NCI-H1694 treated with DMSO at 0.1 percent for 48 hours (cell line): ENCODE results near the gene GSG1L2.

Experiments used
- DNase-seq: peaks from one replicate; lab custom pipeline; 2025; lab: John Stamatoyannopoulos, UW

Gene GSG1L2

GRCh38 chr17:9824797-9825338 is 3.0 kb upstream of the GSG1L2 start:
- no peak for DNase-seq

DNA sequence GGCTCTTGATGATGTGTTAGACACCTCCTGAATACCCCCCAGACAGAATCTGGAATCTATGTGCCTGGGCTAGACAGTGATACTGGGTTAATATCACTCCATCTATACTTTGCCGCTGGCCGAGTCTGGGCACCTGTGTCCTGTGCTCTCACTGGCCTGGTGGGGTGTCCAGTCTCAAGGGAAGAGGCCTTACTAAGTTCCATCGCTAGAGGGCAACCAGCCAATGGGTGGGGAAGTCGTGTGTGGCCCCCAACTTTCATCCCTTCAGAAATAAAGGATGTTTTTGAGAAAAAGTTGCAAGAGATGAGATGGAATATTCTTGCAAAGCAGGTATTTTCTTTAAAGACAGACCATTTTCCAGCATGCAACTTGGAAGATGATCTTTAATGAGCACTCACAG is 2.2 kb upstream of the GSG1L2 start:
- DNase-seq: no peak

GRCh38 chr17:9820448-9820847 is 1.4 kb downstream of the GSG1L2 start:
- no peak for DNase-seq

- DNase-seq: no peak
Observed at GRCh38 chr17:9818760-9819159, 3.1 kb downstream of the GSG1L2 start.

DNA sequence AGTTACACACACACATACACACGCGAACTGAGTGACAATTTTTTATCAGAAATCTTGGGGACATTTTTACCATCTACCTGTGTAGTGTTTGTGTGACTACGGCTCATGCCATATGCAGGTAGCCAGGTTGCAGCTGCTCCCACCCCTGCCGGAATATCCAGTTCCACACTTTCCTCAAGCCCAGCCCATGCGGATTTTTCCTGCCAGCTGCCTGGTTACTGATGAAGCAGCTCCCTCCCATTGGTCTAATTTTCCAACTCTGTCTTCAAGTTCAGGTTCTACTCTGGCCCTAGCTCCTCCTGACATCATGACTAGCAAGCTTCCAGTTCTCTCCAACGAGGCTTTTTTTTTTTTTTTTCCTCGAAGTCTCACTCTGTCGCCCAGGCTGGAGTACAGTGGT is 4.8 kb downstream of the GSG1L2 start:
- DNase-seq: no peak

GRCh38 chr17:9816472-9816871 is 5.4 kb downstream of the GSG1L2 start:
- no peak for DNase-seq

- no peak for DNase-seq
Observed at GRCh38 chr17:9814337-9814945, 7.4 kb downstream of the GSG1L2 start.

DNA sequence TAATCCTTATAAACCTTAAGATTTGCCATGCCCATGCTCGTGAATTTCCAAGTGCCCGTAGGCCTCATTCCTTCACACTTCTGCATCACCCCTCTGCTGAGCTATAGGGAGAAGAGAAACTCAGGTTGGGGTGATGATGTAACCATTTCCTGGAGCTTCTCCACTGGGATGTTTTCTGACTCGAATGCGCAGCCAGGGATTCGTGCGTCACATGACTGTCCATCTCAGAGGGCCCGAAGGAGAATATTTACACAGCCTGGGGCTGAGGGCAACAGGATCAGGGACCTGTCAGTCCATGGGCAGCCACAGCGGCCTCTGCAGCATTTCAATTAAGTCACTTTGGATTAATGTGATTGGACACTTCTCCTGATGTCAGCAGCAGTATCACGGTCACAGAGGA is 8.7 kb downstream of the GSG1L2 start:
- DNase-seq: no peak

DNA sequence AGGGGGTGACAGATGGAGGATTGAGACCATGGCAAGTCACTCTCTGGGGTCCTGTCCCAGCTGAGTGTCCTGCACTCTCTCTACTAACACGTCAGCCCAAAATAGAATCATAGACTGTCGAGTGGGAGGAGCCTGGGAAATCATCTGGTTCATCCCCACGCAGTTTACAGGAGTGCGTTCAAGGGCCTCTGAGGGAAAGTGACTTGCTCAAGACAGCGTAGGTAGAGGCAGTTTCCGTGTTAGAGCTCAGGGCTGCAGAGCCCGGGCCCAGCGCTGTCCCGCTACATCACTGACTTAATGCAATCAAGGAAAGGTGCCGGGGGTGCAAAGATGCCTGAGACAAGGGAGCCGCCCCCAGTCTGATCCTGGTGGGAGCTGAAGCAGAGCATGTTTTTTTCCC is 10.3 kb downstream of the GSG1L2 start:
- no peak for DNase-seq

DNA sequence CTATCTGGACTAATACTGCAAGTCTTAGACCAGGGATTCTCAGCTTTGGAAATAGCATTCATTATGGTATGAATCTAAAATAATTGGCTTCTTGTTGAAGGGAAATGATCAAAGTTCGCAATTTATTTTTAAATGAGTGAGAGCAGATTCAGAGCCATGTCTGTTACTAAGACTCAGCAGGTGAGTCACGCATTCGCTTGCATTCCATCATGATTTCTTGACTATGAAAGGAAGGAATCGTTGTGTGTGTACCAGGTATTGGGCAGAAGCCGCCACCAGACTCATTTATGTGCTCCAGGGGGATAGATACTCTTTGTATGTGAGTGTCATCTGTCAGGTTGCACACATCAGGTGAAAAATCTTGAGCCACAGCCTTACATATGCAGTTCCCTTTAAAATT is 10.8 kb downstream of the GSG1L2 start:
- DNase-seq: no peak

DNA sequence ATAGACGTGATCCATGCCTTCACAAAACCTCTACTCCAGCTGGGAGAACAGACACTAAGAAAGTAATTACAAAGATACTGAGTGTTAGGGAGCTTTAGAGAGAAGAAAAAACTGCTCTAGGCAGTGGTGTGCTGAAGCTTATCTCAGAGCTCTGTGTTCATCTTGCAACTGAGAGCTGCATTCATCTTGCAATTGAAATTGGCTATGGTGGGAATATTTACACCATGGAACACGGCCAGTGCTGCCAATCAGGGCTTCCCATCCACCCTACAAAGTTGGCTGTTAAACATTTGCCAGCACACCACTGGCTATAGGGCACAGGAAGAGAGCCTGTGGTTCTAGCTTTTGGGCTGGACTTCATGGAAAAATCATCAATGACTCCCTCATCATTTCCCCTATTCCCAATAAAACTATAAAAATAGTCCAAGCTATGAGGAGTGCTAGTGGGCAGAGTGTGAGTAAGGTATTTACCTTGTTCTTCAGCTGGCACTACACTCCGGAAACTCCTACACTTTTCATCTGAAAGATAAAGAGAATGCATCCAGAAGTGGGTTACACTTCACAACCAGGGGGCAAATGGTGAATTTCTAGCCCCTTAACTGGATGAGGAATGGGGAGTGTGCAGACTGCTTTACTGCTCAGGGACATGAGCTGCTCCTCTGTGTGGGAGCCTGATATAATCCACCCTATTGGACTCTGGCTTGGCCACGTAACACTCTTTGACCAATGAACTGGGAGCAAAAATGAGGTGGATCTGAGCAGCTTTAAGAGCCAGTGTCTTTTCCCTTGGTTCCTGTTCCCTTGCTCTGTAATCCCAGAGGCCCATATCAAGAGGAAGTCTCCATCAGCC is 11.6 kb downstream of the GSG1L2 start:
- no peak for DNase-seq

GRCh38 chr17:9809409-9809808 is 12.5 kb downstream of the GSG1L2 start:
- DNase-seq: no peak

DNA sequence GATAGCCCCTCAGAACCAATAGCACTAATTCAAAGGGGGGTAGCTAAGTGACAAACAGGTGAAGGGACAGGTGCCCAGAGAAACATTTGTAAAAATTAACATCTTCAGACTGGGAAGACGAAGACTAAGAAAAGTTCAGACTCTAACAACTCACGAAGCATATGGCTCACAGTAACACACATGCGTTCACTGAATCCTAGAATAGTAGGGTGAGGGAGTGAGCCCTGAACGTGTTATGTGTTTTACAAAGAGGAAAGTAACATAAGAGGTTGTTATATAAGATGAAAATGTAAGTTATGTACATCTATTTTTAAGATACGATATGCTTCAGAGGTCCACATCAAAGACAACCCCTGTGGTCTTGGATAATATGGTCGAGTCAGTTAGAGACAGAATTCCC is 15.2 kb downstream of the GSG1L2 start:
- DNase-seq: no peak

GRCh38 chr17:9805769-9806168 is 16.1 kb downstream of the GSG1L2 start:
- no peak for DNase-seq

DNA sequence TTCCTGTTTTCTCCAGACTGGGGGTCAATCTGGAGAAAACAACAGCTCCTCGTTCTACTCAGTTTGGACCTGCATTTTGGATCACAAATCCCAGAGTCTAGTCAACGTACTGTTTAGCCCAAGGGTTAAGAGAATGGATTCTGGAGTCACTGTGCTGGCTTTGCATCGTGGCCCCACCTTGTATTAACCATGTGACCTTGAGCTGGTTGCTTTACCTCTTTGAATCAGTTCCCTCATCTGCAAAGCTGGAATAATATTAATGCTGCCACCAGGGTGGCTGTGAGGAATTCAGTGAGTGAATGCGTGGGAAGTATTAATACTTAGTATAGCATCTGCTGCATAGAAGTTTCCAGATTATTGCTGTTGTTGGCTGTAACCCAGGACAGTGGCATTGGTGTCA is 19.2 kb downstream of the GSG1L2 start:
- DNase-seq: no peak

DNA sequence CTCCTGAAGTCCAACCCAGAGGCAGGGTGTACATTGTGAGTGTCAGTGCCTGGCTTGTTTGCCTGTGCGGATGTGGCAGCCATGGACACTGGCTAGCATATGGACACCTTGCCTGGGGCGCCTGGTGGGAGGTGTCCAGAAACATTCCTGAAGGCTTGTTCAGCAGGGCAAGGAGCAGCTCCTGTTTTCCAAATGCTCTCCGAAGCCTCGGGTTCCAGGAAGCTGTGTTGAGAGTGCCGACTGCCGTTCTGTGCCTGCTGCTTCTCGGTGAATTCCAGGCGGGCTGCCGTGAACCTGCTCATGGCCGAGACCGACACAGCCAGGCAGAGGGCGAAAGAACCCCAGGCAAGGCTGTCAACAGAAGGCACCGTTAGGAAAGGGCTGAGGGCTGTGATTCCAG is 19.6 kb downstream of the GSG1L2 start:
- no peak for DNase-seq

- DNase-seq: no peak
Observed at GRCh38 chr17:9801505-9801904, 20.4 kb downstream of the GSG1L2 start.

- no peak for DNase-seq
Observed at GRCh38 chr17:9798724-9799123, 23.2 kb downstream of the GSG1L2 start.

DNA sequence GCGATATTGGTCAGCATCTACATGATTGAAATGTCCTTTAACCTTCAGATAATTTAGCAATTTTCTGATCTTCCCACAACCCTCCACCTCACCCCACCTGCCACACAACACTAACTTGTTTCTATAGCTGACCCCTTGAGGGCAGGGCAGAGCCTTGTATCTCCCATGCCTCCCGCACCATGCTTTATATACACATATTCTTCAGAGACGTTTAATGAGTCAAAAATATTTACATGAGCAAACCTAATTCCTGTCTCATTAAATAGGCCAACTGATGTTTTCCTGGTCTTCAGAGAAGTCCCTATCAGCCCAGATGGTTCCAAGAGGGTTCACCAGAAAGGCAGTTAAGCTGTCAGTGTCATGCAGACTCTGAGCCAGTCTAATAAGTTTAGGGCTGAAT is 23.9 kb downstream of the GSG1L2 start:
- DNase-seq: no peak

DNA sequence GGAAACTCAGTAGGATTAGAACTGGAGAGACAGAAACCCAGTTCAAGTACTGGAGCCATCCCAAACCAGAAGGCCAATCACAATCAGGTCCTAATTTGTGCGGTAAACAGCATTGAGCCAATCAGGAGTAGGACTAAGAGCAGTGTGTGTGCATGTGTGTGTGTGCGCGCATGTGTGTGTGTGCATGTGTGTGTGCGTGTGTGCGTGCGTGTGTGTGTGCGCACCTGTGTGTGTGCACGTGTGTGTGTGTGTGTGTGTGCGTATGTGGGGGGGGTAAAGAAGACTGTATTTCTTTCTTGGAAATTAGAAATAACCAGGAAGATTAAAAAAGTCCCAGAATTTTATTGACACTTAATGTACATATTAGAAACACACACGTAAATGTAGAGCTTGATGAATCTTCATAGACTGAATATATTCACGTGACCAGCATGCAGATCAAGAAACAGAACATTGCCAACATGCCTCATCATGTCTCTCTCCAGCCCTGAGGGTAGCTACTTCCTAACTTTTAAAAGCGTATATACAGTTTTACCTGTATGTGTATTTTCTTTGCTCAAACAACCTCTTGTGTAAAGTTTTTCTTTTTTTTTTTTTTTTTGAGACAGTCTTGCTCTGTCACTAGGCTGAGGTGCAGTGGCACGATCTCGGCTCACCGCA is 29.6 kb downstream of the GSG1L2 start:
- no peak for DNase-seq

DNA sequence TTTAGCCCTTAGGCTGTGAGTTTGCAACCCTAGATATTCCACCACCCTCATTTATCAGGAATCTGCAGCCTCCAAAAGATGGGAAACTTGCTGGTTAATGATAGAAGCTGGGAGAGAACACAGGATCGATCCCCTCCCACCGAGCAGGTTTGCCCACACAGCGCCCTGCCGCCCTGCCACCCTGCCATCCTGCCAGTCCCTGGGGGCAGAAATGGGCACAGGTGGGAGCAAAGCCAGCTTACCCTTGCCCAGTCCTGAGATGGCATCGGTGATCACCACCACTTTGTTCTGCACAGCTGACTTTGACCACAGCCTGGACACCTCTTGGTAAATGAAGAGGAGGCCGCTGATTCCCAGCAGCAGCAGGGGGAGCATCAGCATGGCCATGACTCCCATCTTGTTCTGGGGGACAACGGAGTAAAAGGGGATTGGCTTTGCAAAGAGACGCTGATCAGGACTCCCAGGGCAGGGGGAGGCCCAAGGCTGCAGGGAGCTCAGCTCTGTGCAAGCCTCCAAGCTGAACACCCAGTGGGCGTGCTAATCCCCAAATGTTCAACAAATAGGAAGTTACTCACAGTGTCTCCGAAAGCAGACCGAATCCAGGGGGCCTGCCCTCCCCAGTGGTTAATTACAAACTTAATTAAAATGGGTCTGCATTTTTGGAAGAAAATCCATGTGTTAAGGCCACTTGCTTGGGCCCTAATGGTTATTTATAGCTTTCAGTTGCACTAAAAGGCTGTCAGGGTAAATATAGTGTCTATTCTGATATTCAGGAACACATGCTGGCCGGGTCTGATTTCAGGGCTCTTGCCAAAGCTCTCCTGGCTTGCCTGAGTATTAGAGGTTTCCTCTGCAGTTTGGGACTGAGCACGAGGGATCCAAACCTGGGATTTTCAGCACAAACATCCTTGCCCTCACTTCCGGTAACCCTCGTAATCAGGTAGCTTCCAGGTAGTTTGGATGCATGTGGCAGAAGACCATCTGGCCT is 30.7 kb downstream of the GSG1L2 start, which contains the start of gene DHRS7C:
DHRS7C (minus strand) TSS at position 704 of the 988 bp plus-strand sequence; CDS start at position 396, 308 bp downstream.
- no peak for DNase-seq

DNA sequence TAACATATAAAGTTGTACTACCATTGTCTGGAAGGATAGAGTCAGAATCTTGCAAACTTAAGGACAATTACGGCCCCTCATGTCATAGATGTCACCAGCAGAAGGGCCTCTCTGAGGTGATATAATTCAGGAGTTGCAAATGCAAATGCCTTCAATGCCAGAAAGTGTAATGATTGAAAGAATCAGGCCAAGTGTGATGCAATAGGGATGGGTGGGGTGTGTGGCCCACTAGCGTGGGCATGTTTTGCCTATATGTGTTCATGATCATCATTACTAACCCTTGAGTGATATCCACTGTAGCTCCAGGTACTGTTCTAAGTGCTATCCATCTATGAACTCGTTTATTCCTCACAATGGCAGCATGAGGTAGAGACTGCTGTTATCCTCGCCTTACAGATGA is 31.6 kb downstream of the GSG1L2 start:
- DNase-seq: no peak
